ENCODE measurements around the gene CASKIN2. TPM values are rescaled to one million over a fixed set of nuclear protein-coding genes. Genes with fewer than 3 reads are reported as not detected.

The CASKIN2 gene
- total RNA-seq, 1 donor, result 9.5 TPM

DNA sequence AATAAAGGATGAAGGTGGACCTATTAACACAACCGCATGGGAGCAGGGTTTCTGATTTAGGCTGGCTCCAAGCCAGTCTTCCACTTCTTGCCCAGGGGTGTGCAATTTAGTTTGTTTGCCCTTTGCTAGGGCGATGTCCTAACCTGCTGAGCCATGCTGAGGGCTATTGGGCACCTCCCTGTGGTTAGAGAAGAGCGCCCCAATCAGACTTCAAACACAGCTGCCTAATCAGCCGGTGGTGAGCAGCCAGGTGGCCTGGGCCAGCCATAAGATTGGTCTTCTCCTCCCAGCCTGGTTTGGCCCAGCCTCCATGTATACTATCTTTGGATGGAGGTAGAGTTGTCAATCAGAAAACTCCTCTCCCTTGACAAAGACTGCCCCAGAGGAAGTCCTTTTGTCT, 43.2 kb downstream of the CASKIN2 start:
- H3K4me3 ChIP-seq (ENCODE audit: low read depth, low read length), result no peak overlapping the region
- no peak for DNase-seq (ENCODE audit: low read depth)
- TF ChIP-seq, protein P1, sequence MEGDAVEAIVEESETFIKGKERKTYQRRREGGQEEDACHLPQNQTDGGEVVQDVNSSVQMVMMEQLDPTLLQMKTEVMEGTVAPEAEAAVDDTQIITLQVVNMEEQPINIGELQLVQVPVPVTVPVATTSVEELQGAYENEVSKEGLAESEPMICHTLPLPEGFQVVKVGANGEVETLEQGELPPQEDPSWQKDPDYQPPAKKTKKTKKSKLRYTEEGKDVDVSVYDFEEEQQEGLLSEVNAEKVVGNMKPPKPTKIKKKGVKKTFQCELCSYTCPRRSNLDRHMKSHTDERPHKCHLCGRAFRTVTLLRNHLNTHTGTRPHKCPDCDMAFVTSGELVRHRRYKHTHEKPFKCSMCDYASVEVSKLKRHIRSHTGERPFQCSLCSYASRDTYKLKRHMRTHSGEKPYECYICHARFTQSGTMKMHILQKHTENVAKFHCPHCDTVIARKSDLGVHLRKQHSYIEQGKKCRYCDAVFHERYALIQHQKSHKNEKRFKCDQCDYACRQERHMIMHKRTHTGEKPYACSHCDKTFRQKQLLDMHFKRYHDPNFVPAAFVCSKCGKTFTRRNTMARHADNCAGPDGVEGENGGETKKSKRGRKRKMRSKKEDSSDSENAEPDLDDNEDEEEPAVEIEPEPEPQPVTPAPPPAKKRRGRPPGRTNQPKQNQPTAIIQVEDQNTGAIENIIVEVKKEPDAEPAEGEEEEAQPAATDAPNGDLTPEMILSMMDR (IDR thresholded peaks at IDR 0.05; ENCODE audit: insufficient read depth, low read depth, low read length), result no peak

- H3K4me3 ChIP-seq (ENCODE audit: low read depth, low read length), result no peak overlapping the region
- TF ChIP-seq, protein P1 (IDR thresholded peaks at IDR 0.05; ENCODE audit: insufficient read depth, low read depth, low read length), result no peak
- DNase-seq (ENCODE audit: low read depth), result no peak
These were observed 44.1 kb downstream of the CASKIN2 start for GRCh38 chr17:75471207-75471606.

GRCh38 chr17:75468779-75469373, 46.5 kb downstream of the CASKIN2 start:
- no peak for DNase-seq (ENCODE audit: low read depth)
- TF ChIP-seq, protein P1 (IDR thresholded peaks at IDR 0.05; ENCODE audit: insufficient read depth, low read depth, low read length), result no peak
- H3K4me3 ChIP-seq (ENCODE audit: low read depth, low read length), result no peak overlapping the region

DNA sequence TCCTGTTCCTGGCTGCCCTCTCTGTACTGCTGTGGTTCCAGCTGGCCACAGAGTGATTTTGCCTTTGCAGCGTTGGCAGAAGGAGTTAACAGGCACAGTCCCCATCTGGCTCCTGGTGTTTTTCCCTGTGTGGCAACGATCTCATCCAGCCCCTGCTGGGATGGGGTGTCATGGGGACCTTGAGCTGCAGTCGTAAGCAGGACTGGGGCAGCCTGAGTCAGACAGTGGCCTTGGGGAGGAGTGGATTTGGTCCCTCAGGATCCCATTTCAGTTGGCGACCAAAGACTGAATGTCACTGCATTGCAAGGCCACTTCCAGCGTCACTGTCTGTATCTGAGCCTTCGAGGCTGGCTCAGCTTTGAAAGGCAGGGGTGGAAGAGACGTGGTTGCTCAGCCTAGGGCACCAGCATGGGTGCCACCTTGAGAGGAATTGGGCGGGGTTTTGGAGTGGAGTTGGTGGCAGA, 47.0 kb downstream of the CASKIN2 start:
- TF ChIP-seq, protein P1 (IDR thresholded peaks at IDR 0.05; ENCODE audit: insufficient read depth, low read depth, low read length), result no peak
- no peak overlapping the region for H3K4me3 ChIP-seq (ENCODE audit: low read depth, low read length)
- DNase-seq (ENCODE audit: low read depth), result no peak

- no peak overlapping the region for H3K4me3 ChIP-seq (ENCODE audit: low read depth, low read length)
- TF ChIP-seq, protein P1 (IDR thresholded peaks at IDR 0.05; ENCODE audit: insufficient read depth, low read depth, low read length), result no peak
- DNase-seq (ENCODE audit: low read depth), result no peak
These were observed 50.3 kb downstream of the CASKIN2 start for GRCh38 chr17:75465039-75465438.

DNA sequence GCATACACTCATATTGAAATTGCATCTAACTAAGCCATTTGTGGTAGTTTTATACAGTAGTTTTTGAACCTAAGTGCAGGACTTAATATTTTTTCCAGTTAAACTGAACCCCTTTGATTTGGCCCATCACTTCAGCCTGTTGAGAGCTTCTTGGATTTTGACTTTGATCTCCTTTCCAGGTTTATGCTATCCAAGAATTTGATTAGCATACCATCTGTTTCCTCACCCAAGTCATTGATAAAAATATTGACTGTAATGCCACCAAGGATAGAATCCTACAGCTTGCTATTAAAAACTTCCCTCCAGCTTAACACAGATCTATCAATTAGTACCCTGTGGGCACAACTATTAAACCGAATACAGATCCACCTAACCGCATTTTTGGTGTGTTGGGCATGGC, 51.7 kb downstream of the CASKIN2 start:
- H3K4me3 ChIP-seq (ENCODE audit: low read depth, low read length), result no peak overlapping the region
- DNase-seq (ENCODE audit: low read depth), result no peak
- TF ChIP-seq, protein P1 (IDR thresholded peaks at IDR 0.05; ENCODE audit: insufficient read depth, low read depth, low read length), result no peak

GRCh38 chr17:75460295-75460694, 55.0 kb downstream of the CASKIN2 start:
- DNase-seq (ENCODE audit: low read depth), result no peak
- no peak overlapping the region for H3K4me3 ChIP-seq (ENCODE audit: low read depth, low read length)
- TF ChIP-seq, protein P1 (IDR thresholded peaks at IDR 0.05; ENCODE audit: insufficient read depth, low read depth, low read length), result no peak
